Transverse colon (tissue), 4 donors: ENCODE results near the gene IL17REL.

Experiments
- EP300 ChIP-seq: sonication (generic); formaldehyde crosslinking; IDR thresholded peaks from one replicate; pipeline ENCODE4 v1.6.1; 2017; ENCODE audit warnings: antibody characterized with exemption, low read depth
- POLR2A ChIP-seq: fragments of 450-650 bp; IDR thresholded peaks from one replicate; pipeline ENCODE4 v1.6.1; 2016; ENCODE audit warnings: antibody characterized with exemption, mild to moderate bottlenecking, moderate library complexity
- POLR2AphosphoS5 ChIP-seq, 3 donors: sonication (generic); formaldehyde crosslinking; IDR thresholded peaks; one replicate each; pipeline ENCODE4 v1.6.1; 2016; ENCODE audit warnings: antibody characterized with exemption in 3 of 3
- TF ChIP-seq, protein P1 (sequence below), 5 experiments: fragments of 200-600 bp in 3 of 5; fragments of 450-650 bp in 2 of 5; sonication (generic) in 3 of 5; IDR thresholded peaks; 1 replicate in 2 of 5; 2 replicates in 3 of 5; pipeline ENCODE4 v1.5.1; 2016 to 2017; ENCODE audit warnings: antibody characterized with exemption in 5 of 5, inconsistent platforms in 3 of 5, mild to moderate bottlenecking in 2 of 5, moderate library complexity in 1 of 5

DNA sequence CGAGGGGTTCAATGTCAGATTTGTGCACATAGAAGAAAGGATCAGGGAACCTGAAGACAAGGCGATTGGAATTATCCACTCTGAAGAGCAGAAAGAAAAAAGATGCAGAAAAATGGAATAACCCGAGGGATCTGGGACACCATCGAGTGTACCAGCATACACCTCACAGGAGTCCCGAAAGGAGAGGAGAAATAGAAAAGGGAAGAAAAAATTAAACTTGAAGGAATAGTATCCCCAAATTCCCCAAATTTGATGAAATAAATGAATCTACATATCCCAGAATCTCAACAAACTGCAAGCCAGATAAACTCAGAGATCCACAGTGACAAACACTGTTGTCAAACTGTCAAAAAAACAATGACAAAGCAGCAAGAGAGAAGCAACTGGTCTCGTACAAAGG is 21.4 kb downstream of the IL17REL start:
- TF ChIP-seq, protein P1, sequence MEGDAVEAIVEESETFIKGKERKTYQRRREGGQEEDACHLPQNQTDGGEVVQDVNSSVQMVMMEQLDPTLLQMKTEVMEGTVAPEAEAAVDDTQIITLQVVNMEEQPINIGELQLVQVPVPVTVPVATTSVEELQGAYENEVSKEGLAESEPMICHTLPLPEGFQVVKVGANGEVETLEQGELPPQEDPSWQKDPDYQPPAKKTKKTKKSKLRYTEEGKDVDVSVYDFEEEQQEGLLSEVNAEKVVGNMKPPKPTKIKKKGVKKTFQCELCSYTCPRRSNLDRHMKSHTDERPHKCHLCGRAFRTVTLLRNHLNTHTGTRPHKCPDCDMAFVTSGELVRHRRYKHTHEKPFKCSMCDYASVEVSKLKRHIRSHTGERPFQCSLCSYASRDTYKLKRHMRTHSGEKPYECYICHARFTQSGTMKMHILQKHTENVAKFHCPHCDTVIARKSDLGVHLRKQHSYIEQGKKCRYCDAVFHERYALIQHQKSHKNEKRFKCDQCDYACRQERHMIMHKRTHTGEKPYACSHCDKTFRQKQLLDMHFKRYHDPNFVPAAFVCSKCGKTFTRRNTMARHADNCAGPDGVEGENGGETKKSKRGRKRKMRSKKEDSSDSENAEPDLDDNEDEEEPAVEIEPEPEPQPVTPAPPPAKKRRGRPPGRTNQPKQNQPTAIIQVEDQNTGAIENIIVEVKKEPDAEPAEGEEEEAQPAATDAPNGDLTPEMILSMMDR (IDR thresholded peaks at IDR 0.05): no peak
- TF ChIP-seq EP300 (no peak), POLR2A (no peak), POLR2AphosphoS5 (IDR thresholded peaks at IDR 0.05) (no peak)
